Skeletal muscle tissue (tissue), 4 donors: Measurements from ENCODE around the gene DDX41. TPM values are rescaled to one million over a fixed set of nuclear protein-coding genes. Genes with fewer than 3 reads are reported as not detected.
"Not testable (repeated sequence)": the region's sequence is repeated elsewhere in the genome, so short reads cannot be mapped to it uniquely, and the experiment has no call there.

ENCODE experiments used
- H3K27ac ChIP-seq: one replicate; pipeline ENCODE4 v1.7.0; 2013; ENCODE audit warnings: mild to moderate bottlenecking, low read depth, low read length, inconsistent platforms
- H3K27me3 ChIP-seq, 3 donors: one replicate each; pipeline ENCODE4 v1.7.0; 2013; ENCODE audit warnings: low read length in 3 of 3; ENCODE audit not compliant: control insufficient read depth in 3 of 3, insufficient read depth in 3 of 3
- H3K36me3 ChIP-seq, 3 donors: one replicate each; pipeline ENCODE4 v1.7.0; 2013; ENCODE audit warnings: low read length in 3 of 3; ENCODE audit not compliant: control insufficient read depth in 3 of 3, insufficient read depth in 3 of 3
- H3K4me1 ChIP-seq, 3 donors: one replicate each; pipeline ENCODE4 v1.7.0; 2013; ENCODE audit warnings: low read length in 3 of 3, mild to moderate bottlenecking in 3 of 3; ENCODE audit not compliant: control insufficient read depth in 3 of 3, insufficient read depth in 3 of 3
- H3K4me3 ChIP-seq, 3 donors: one replicate each; pipeline ENCODE4 v1.7.0; 2013; ENCODE audit warnings: low read length in 3 of 3
- H3K9ac ChIP-seq, 3 donors: one replicate each; pipeline ENCODE4 v1.7.0; 2013; ENCODE audit warnings: low read length in 3 of 3, mild to moderate bottlenecking in 3 of 3, moderate library complexity in 2 of 3, low read depth in 1 of 3
- H3K9me3 ChIP-seq, 3 donors: one replicate each; pipeline ENCODE4 v1.7.0; 2013; ENCODE audit warnings: low read length in 3 of 3; ENCODE audit not compliant: control insufficient read depth in 3 of 3
- total RNA-seq: library from RNA; depleted of rRNA; stranded (reverse); fragments of >200 nt; gene quantifications from one replicate; pipeline ENCODE4 v1.2.3, GENCODE V29; 2014
- donor health status: Osteomylitis.

The DDX41 gene
- total RNA-seq, 1 donor from 2014 or later, result 33.9 TPM

GRCh38 chr5:177538876-177539275 is 22.1 kb upstream of the DDX41 start:
- peaks cover 12 to 27% (median 20%) of the 10 kb centered on the region in 3 donors for H3K36me3 ChIP-seq
- H3K9me3 ChIP-seq, result no peaks in the 10 kb centered on the region
- H3K4me3 ChIP-seq, result peak overlapping the region in 2 of 3 donors; percentile 51 to 61
- H3K27me3 ChIP-seq, result no peaks in the 10 kb centered on the region
- H3K9ac ChIP-seq, result peak overlapping the region; percentile 41 to 74 (median 57)
- H3K27ac ChIP-seq, result peak overlapping the region; percentile 83
- H3K4me1 ChIP-seq, result peaks cover 67 to 86% (median 80%) of the 10 kb centered on the region in 3 donors

GRCh38 chr5:177537389-177538361 is 20.9 kb upstream of the DDX41 start:
- Histone ChIP-seq H3K4me1 (peaks cover 64 to 84% (median 75%) of the 10 kb centered on the region in 3 donors), H3K36me3 (peaks cover 17 to 36% (median 26%) of the 10 kb centered on the region in 3 donors), H3K9me3 (no peaks in the 10 kb centered on the region), H3K9ac (peak overlapping the region; percentile 52 to 74 (median 65)), H3K4me3 (peak overlapping the region; percentile 7 to 51 (median 14)), H3K27me3 (no peaks in the 10 kb centered on the region), H3K27ac (peak overlapping the region; percentile 83)

- H3K27me3 ChIP-seq, result no peaks in the 10 kb centered on the region
- peak overlapping the region; percentile 17 to 74 (median 36) for H3K9ac ChIP-seq
- H3K36me3 ChIP-seq, result peaks cover 30 to 49% (median 36%) of the 10 kb centered on the region in 3 donors
- H3K4me3 ChIP-seq, result no peak overlapping the region
- peaks cover 59 to 80% (median 73%) of the 10 kb centered on the region in 3 donors for H3K4me1 ChIP-seq
- H3K27ac ChIP-seq, result peak overlapping the region; percentile 83
- no peaks in the 10 kb centered on the region for H3K9me3 ChIP-seq
Measured at GRCh38 chr5:177536386-177536785, 19.6 kb upstream of the DDX41 start.

GRCh38 chr5:177535125-177535524 is 18.4 kb upstream of the DDX41 start:
- no peaks in the 10 kb centered on the region for H3K9me3 ChIP-seq
- no peak overlapping the region for H3K4me3 ChIP-seq
- H3K9ac ChIP-seq, result peak overlapping the region in 2 of 3 donors; percentile 4 to 56
- peaks cover 59 to 76% (median 69%) of the 10 kb centered on the region in 3 donors for H3K4me1 ChIP-seq
- peaks cover 41 to 58% (median 47%) of the 10 kb centered on the region in 3 donors for H3K36me3 ChIP-seq
- no peaks in the 10 kb centered on the region for H3K27me3 ChIP-seq
- peak overlapping the region; percentile 65 for H3K27ac ChIP-seq

GRCh38 chr5:177534433-177534832 is 17.7 kb upstream of the DDX41 start:
- Histone ChIP-seq H3K36me3 (peaks cover 48 to 65% (median 54%) of the 10 kb centered on the region in 3 donors), H3K4me1 (peaks cover 54 to 71% (median 71%) of the 10 kb centered on the region in 3 donors), H3K9ac (peak overlapping the region; percentile 43 to 62 (median 56)), H3K27ac (peak overlapping the region; percentile 65)
- H3K27me3 ChIP-seq, H3K9me3 ChIP-seq, H3K4me3 ChIP-seq: not testable (repeated sequence)

- Histone ChIP-seq H3K9me3 (no peaks in the 10 kb centered on the region), H3K4me3 (no peak overlapping the region), H3K27me3 (no peaks in the 10 kb centered on the region), H3K9ac (peak overlapping the region in 1 of 3 donors; percentile 63), H3K36me3 (peaks cover 67 to 75% (median 69%) of the 10 kb centered on the region in 3 donors), H3K27ac (no peak overlapping the region), H3K4me1 (peaks cover 27 to 64% (median 54%) of the 10 kb centered on the region in 3 donors)
Measured at GRCh38 chr5:177531209-177531940, 14.6 kb upstream of the DDX41 start.

GRCh38 chr5:177530638-177531037 is 13.9 kb upstream of the DDX41 start:
- Histone ChIP-seq H3K4me3 (no peak overlapping the region), H3K9ac (peak overlapping the region in 2 of 3 donors; percentile 40 to 63), H3K27me3 (no peaks in the 10 kb centered on the region), H3K9me3 (no peaks in the 10 kb centered on the region), H3K36me3 (peaks cover 63 to 76% (median 69%) of the 10 kb centered on the region in 3 donors), H3K4me1 (peaks cover 23 to 64% (median 55%) of the 10 kb centered on the region in 3 donors), H3K27ac (no peak overlapping the region)

- Histone ChIP-seq H3K27ac (no peak overlapping the region), H3K4me1 (peaks cover 24 to 65% (median 56%) of the 10 kb centered on the region in 3 donors), H3K27me3 (no peaks in the 10 kb centered on the region), H3K36me3 (peaks cover 72 to 82% (median 74%) of the 10 kb centered on the region in 3 donors), H3K9me3 (no peaks in the 10 kb centered on the region), H3K4me3 (no peak overlapping the region), H3K9ac (no peak overlapping the region)
Measured at GRCh38 chr5:177529247-177530203, 12.8 kb upstream of the DDX41 start.

GRCh38 chr5:177528631-177529030 is 11.9 kb upstream of the DDX41 start:
- no peak overlapping the region for H3K9ac ChIP-seq
- no peaks in the 10 kb centered on the region for H3K9me3 ChIP-seq
- no peak overlapping the region for H3K27ac ChIP-seq
- peaks cover 78 to 86% (median 79%) of the 10 kb centered on the region in 3 donors for H3K36me3 ChIP-seq
- H3K4me3 ChIP-seq, result no peak overlapping the region
- peaks cover 24 to 68% (median 59%) of the 10 kb centered on the region in 3 donors for H3K4me1 ChIP-seq
- no peaks in the 10 kb centered on the region for H3K27me3 ChIP-seq
